ENCODE results near the gene SLC25A33.

The SLC25A33 gene

GRCh38 chr1:9597361-9598315, 58.4 kb downstream of the SLC25A33 start:
- TF ChIP-seq ZNF398 (tag by site-specific recombination; IDR thresholded peaks at IDR 0.05) = no peak
- no peak for TF ChIP-seq ZNF555 (tag by site-specific recombination; conservative IDR thresholded peaks at IDR 0.05)
- TF ChIP-seq, protein P1, sequence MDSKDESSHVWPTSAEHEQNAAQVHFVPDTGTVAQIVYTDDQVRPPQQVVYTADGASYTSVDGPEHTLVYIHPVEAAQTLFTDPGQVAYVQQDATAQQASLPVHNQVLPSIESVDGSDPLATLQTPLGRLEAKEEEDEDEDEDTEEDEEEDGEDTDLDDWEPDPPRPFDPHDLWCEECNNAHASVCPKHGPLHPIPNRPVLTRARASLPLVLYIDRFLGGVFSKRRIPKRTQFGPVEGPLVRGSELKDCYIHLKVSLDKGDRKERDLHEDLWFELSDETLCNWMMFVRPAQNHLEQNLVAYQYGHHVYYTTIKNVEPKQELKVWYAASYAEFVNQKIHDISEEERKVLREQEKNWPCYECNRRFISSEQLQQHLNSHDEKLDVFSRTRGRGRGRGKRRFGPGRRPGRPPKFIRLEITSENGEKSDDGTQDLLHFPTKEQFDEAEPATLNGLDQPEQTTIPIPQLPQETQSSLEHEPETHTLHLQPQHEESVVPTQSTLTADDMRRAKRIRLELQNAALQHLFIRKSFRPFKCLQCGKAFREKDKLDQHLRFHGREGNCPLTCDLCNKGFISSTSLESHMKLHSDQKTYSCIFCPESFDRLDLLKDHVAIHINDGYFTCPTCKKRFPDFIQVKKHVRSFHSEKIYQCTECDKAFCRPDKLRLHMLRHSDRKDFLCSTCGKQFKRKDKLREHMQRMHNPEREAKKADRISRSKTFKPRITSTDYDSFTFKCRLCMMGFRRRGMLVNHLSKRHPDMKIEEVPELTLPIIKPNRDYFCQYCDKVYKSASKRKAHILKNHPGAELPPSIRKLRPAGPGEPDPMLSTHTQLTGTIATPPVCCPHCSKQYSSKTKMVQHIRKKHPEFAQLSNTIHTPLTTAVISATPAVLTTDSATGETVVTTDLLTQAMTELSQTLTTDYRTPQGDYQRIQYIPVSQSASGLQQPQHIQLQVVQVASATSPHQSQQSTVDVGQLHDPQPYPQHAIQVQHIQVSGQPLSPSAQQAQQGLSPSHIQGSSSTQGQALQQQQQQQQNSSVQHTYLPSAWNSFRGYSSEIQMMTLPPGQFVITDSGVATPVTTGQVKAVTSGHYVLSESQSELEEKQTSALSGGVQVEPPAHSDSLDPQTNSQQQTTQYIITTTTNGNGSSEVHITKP (tag by site-specific recombination; IDR thresholded peaks at IDR 0.05) = no peak
- TF ChIP-seq ZNF311 (tag by site-specific recombination; IDR thresholded peaks at IDR 0.05; ENCODE audit: borderline replicate concordance) = no peak
- no peak for TF ChIP-seq ZBTB21 (tag by site-specific recombination; IDR thresholded peaks at IDR 0.05)
- TF ChIP-seq KLF7 (tag by site-specific recombination; IDR thresholded peaks at IDR 0.05; ENCODE audit: borderline replicate concordance) = no peak
- TF ChIP-seq, protein P2, sequence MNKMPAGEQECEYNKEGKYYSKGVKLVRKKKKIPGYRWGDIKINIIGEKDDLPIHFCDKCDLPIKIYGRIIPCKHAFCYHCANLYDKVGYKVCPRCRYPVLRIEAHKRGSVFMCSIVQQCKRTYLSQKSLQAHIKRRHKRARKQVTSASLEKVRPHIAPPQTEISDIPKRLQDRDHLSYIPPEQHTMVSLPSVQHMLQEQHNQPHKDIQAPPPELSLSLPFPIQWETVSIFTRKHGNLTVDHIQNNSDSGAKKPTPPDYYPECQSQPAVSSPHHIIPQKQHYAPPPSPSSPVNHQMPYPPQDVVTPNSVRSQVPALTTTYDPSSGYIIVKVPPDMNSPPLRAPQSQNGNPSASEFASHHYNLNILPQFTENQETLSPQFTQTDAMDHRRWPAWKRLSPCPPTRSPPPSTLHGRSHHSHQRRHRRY (tag by site-specific recombination; IDR thresholded peaks at IDR 0.05) = no peak
- no peak for TF ChIP-seq GFI1B (tag by site-specific recombination; IDR thresholded peaks at IDR 0.05)
- TF ChIP-seq ZNF623 (tag by site-specific recombination; IDR thresholded peaks at IDR 0.05) = no peak
- TF ChIP-seq ZNF324 (tag by site-specific recombination; IDR thresholded peaks at IDR 0.05) = no peak
- ChIA-PET CTCF (no interaction called here), POLR2A (no interaction called here)
- Histone ChIP-seq H3K27ac (ENCODE audit: extremely low read depth, low read depth, low read length) (no peak overlapping the region), H3K36me3 (ENCODE audit: control insufficient read depth in 2 of 2, insufficient read depth in 1 of 2, low read length in 2 of 2) (peaks cover 15 to 74% of the 10 kb centered on the region in 2 experiments; a peak in 2 of 3 replicates), H3K9me3 (ENCODE audit: control insufficient read depth, insufficient read depth, low read depth, low read length) (no peaks in the 10 kb centered on the region), H3K4me1 (ENCODE audit: control insufficient read depth, insufficient read depth, low read length) (peaks cover 8% of the 10 kb centered on the region), H3K4me3 (ENCODE audit: low read depth, low read length) (no peak overlapping the region)

DNA sequence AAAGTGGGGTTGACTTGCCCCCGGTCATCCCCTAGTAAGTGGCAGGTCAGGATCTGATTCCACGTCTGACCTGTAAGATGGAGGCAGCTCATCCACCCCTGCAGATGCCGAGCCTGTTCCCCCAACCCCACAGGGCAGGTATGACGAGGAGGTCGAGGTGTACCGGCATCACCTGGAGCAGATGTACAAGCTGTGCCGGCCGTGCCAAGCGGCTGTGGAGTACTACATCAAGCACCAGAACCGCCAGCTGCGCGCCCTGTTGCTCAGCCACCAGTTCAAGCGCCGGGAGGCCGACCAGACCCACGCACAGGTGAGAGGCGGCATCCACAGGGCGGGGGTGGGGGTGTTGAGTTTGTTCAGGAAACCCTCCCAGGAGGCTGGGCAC, 59.0 kb downstream of the SLC25A33 start:
- Histone ChIP-seq H3K4me3 (ENCODE audit: low read depth, low read length) (no peak overlapping the region), H3K36me3 (ENCODE audit: control insufficient read depth in 2 of 2, insufficient read depth in 1 of 2, low read length in 2 of 2) (peaks cover 15 to 81% of the 10 kb centered on the region in 2 experiments; a peak in 2 of 3 replicates), H3K4me1 (ENCODE audit: control insufficient read depth, insufficient read depth, low read length) (peaks cover under 1% of the 10 kb centered on the region), H3K27ac (ENCODE audit: extremely low read depth, low read depth, low read length) (no peak overlapping the region), H3K9me3 (ENCODE audit: control insufficient read depth, insufficient read depth, low read depth, low read length) (no peaks in the 10 kb centered on the region)
- ChIA-PET CTCF (no interaction called here), POLR2A (no interaction called here)
- no peak for TF ChIP-seq ZNF664 (tag by site-specific recombination; IDR thresholded peaks at IDR 0.05)
- TF ChIP-seq SP2 (tag by site-specific recombination; IDR thresholded peaks at IDR 0.05) = no peak
- no peak for TF ChIP-seq ZNF146 (tag by site-specific recombination; IDR thresholded peaks at IDR 0.05)
- TF ChIP-seq ZBTB26 (tag by site-specific recombination; optimal IDR thresholded peaks at IDR 0.05) = no peak
- TF ChIP-seq ZNF837 (tag by site-specific recombination; IDR thresholded peaks at IDR 0.05) = no peak
- TF ChIP-seq, protein P3, sequence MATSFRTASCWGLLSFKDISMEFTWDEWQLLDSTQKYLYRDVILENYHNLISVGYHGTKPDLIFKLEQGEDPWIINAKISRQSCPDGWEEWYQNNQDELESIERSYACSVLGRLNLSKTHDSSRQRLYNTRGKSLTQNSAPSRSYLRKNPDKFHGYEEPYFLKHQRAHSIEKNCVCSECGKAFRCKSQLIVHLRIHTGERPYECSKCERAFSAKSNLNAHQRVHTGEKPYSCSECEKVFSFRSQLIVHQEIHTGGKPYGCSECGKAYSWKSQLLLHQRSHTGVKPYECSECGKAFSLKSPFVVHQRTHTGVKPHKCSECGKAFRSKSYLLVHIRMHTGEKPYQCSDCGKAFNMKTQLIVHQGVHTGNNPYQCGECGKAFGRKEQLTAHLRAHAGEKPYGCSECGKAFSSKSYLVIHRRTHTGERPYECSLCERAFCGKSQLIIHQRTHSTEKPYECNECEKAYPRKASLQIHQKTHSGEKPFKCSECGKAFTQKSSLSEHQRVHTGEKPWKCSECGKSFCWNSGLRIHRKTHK (tag by site-specific recombination; IDR thresholded peaks at IDR 0.05) = no peak
- TF ChIP-seq KLF8 (tag by site-specific recombination; IDR thresholded peaks at IDR 0.05) = no peak
- no peak for TF ChIP-seq ELK4 (IDR thresholded peaks at IDR 0.05; ENCODE audit: borderline replicate concordance, low read depth, low read length)
- no peak for TF ChIP-seq ZNF324 (tag by site-specific recombination; IDR thresholded peaks at IDR 0.05)
- no peak for TF ChIP-seq ZXDB (tag by site-specific recombination; IDR thresholded peaks at IDR 0.05)

Measured in HEK293 (cell line).